Measurements from ENCODE around the gene GKN1. TPM values are rescaled to one million over a fixed set of nuclear protein-coding genes. Genes with fewer than 3 reads are reported as not detected.

Gene GKN1
- total RNA-seq = 1 to 10 TPM in 1 of 4 donors, under 1 TPM in 1, not detected in 2; 0.62 to 4.7 TPM

- ATAC-seq = no peak
- Histone ChIP-seq H3K27ac (no peak within 1 kb of the TSS), H3K4me3 (no peak within 1 kb of the TSS), H3K36me3 (no peaks in the 10 kb centered on the region), H3K27me3 (no peaks in the 10 kb centered on the region), H3K4me1 (no peaks in the 10 kb centered on the region), H3K9me3 (no peaks in the 10 kb centered on the region)
- 44 to 52% methylated on average over 3 of the region's 3 CpGs for WGBS, 2 donors (ENCODE audit: low coverage in 1 of 2)
- TF ChIP-seq EP300 (IDR thresholded peaks at IDR 0.05) (no peak), CTCF (IDR thresholded peaks at IDR 0.05) (no peak), POLR2AphosphoS5 (IDR thresholded peaks at IDR 0.05) (no peak), POLR2A (IDR thresholded peaks at IDR 0.05) (no peak)
Observed at GRCh38 chr2:68974251-68974650, at the start of gene GKN1. TSS of gene GKN1 (plus strand) at chr2:68974636. CDS start at chr2:68974678, 42 bp downstream.

- ATAC-seq = no peak
- 35 to 47% methylated on average over 9 of the region's 9 CpGs for WGBS, 2 donors (ENCODE audit: low coverage in 1 of 2)
Observed at GRCh38 chr2:68925295-68925896, 49.0 kb upstream of the GKN1 start.

DNA sequence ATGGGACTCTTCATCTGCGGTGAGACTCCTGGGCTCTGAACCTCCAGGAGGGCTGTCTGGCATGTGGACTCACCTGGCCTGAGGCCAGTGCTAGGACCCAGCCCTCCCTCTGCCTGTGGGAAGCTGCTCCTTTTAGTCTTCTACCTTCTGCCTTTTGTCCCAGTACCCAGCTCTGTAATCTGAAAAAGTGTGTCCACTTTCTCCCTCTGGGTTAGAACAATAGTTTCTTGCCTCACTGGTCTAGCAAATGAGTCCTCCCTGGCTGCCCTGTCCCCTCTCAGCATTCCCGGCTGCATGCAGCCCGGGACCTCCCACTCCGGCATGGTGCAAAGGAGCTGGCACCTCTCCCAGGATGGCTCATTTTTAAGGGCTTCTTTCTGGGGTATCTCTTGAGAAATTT lies 47.6 kb upstream of the GKN1 start:
- no peak for TF ChIP-seq EP300 (IDR thresholded peaks at IDR 0.05)
- H3K9me3 ChIP-seq = no peaks in the 10 kb centered on the region
- no peaks in the 10 kb centered on the region for H3K27me3 ChIP-seq
- H3K4me1 ChIP-seq = no peaks in the 10 kb centered on the region
- H3K36me3 ChIP-seq = no peaks in the 10 kb centered on the region
- H3K27ac ChIP-seq = no peak overlapping the region
- ATAC-seq = no peak
- no peak overlapping the region for H3K4me3 ChIP-seq
- 60 to 63% methylated on average over 1 to 4 of the region's 4 CpGs for WGBS, 2 donors (ENCODE audit: low coverage in 1 of 2)

More at GRCh38 chr2:68925295-68925896, 49.0 kb upstream of the GKN1 start:
- TF ChIP-seq EP300 (IDR thresholded peaks at IDR 0.05) (no peak), POLR2A (IDR thresholded peaks at IDR 0.05) (no peak), CTCF (IDR thresholded peaks at IDR 0.05) (peak; percentile 87 to 94 (median 90))
- H3K4me1 ChIP-seq = no peaks in the 10 kb centered on the region
- H3K4me3 ChIP-seq = no peak overlapping the region
- no peak overlapping the region for H3K27ac ChIP-seq
- H3K27me3 ChIP-seq = no peaks in the 10 kb centered on the region
- H3K9me3 ChIP-seq = no peaks in the 10 kb centered on the region
- H3K36me3 ChIP-seq = no peaks in the 10 kb centered on the region

- no peaks in the 10 kb centered on the region for H3K36me3 ChIP-seq
- no peak for ATAC-seq
- peaks cover 0 to 2% (median 0%) of the 10 kb centered on the region in 3 donors for H3K4me1 ChIP-seq
- H3K9me3 ChIP-seq = no peaks in the 10 kb centered on the region
- no peaks in the 10 kb centered on the region for H3K27me3 ChIP-seq
- TF ChIP-seq EP300 (IDR thresholded peaks at IDR 0.05) (no peak), POLR2A (IDR thresholded peaks at IDR 0.05) (no peak)
- H3K27ac ChIP-seq = no peak overlapping the region
- WGBS, 2 donors (ENCODE audit: low coverage in 1 of 2) = 90% methylated on average over 3 of the region's 3 CpGs; no CpG with 5 or more reads in 1 of the 2 donors
- H3K4me3 ChIP-seq = no peak overlapping the region
Observed at GRCh38 chr2:68931149-68931711, 43.2 kb upstream of the GKN1 start.

- TF ChIP-seq CTCF (IDR thresholded peaks at IDR 0.05) (no peak), EP300 (IDR thresholded peaks at IDR 0.05) (no peak), POLR2AphosphoS5 (IDR thresholded peaks at IDR 0.05) (no peak), POLR2A (IDR thresholded peaks at IDR 0.05) (no peak)
- no peaks in the 10 kb centered on the region for H3K27me3 ChIP-seq
- WGBS, 2 donors (ENCODE audit: low coverage in 1 of 2) = 21 to 53% methylated on average over 2 to 4 of the region's 4 CpGs
- H3K4me1 ChIP-seq = peaks cover 0 to 7% (median 0%) of the 10 kb centered on the region in 3 donors
- no peaks in the 10 kb centered on the region for H3K9me3 ChIP-seq
- H3K36me3 ChIP-seq = no peaks in the 10 kb centered on the region
- ATAC-seq = no peak
- H3K27ac ChIP-seq = no peak overlapping the region
- H3K4me3 ChIP-seq = no peak overlapping the region
Observed at GRCh38 chr2:68931799-68932198, 42.6 kb upstream of the GKN1 start.

GRCh38 chr2:68932402-68932801 lies 42.0 kb upstream of the GKN1 start:
- 67 to 71% methylated on average over 1 of the region's 4 CpGs for WGBS, 2 donors (ENCODE audit: low coverage in 1 of 2)
- Histone ChIP-seq H3K9me3 (no peaks in the 10 kb centered on the region), H3K27ac (no peak overlapping the region), H3K4me1 (peaks cover 0 to 7% (median 0%) of the 10 kb centered on the region in 3 donors), H3K27me3 (no peaks in the 10 kb centered on the region), H3K36me3 (no peaks in the 10 kb centered on the region), H3K4me3 (no peak overlapping the region)
- TF ChIP-seq CTCF (IDR thresholded peaks at IDR 0.05) (no peak), POLR2A (IDR thresholded peaks at IDR 0.05) (no peak)
- ATAC-seq = no peak

All from gastroesophageal sphincter (tissue), 4 donors.